Measurements from ENCODE around the gene TEX26. TPM values are rescaled to one million over a fixed set of nuclear protein-coding genes. Genes with fewer than 3 reads are reported as not detected.

TEX26 gene
- total RNA-seq, 1 donor from 2014 or later: not detected

DNA sequence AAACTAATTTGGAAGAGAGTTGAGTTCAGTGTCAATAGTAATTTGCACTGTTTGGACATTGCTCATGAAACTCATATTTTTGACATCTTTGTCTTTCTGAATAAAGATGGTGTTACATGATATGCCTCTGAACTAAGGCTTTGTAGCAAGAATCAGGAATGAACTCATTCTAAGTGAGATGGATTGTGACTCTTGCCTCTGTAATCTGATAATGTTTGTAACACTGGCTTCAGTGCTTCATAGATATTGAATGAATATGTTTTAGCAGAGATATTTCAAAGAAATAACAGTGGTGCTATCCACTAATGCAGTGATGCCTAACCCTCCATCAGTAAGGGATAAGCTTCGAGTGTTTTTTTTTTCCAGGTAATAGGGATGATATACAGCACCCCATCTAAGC is 32.9 kb downstream of the TEX26 start:
- intact Hi-C loops (cut with DNase I): no loop called here
- ATAC-seq (no peak), DNase-seq (ENCODE audit: missing footprints) (no peak)

DNA sequence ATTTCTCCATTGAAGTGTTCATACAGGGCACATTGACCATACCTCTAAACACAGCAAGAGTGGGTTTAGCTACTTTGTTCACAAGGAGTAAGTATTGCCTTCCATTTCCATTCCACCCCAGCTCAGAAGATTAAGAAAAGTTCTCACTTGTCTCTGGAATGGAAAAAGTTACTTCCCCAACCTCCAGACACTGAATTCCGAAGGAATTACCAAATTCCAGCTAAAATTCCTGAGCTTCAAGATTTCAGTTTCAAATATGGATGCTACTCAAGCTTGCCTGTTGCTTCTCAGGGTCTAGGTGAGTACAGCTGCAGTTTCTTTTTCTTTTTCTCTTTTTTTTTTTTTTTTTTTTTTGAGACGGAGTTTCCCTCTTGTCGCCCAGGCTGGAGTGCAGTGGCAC is 33.6 kb downstream of the TEX26 start:
- ATAC-seq (no peak), DNase-seq (ENCODE audit: missing footprints) (no peak)
- intact Hi-C loops (cut with DNase I): no loop called here

DNA sequence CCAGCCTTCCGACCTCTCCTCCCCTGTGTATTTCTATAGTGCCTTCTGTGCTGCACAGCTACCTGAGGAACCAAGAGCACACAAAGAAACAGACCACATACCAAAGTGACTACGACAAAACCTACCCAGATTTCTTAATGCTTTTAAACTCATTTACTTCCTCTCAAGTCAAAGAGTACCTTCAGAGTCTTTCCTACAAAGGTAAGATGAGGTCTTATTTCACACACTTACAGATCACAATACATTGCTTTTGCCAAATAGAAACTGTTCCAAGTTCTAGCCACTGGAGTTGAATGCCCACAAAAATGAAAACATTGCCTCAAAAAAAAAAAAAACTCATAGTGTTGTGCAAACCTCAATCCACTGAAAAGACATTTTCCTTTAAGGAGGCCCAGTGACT is 36.4 kb downstream of the TEX26 start:
- ATAC-seq (no peak), DNase-seq (ENCODE audit: missing footprints) (no peak)
- intact Hi-C loops (cut with DNase I): no loop called here

DNA sequence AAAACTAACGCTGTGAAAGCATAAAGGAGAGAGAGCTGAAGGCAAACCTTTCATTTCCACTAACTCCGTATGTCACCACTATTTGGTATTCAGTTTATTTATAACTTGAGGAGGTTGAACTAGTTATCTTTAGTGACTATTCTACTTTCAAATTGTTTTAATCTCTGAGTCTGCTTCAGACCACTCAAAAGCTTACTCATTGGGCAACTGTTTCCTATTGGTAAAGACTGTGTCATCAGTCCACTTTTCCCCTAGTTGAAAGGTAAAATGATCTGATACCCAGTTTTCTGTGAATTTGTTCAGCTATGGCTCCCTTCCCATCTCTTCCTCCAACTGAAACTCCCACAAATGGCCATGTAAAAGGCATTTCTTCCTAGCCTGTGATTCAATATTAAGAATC is 39.1 kb downstream of the TEX26 start:
- no peak for ATAC-seq
- intact Hi-C loops (cut with DNase I): no loop called here

DNA sequence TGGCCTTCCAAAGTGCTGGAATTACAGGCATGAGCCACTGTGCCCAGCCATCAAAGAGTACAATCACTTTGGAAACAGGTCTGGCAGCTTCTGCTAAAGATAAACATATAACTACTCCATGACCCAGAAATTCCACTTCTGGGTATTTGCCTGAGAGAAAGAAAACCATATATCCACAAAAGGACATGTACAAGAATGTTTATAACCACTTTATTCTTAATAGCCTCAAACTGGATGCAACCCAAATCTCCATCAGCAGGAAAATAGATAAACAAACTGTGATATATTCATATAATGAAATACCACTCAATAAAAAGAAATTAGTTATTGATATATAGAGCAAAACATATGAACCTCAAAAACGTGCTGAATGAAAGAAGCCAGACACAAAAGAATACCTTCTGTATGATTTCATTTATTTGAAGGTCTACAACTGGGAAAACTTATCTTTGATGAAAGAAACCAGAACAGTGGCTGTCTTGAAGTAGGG is 40.5 kb downstream of the TEX26 start:
- ATAC-seq (no peak), DNase-seq (ENCODE audit: missing footprints) (no peak)
- intact Hi-C loops (cut with DNase I): no loop called here

More for the DNA sequence above, 39.1 kb downstream of the TEX26 start:
- DNase-seq (ENCODE audit: missing footprints): no peak

DNA sequence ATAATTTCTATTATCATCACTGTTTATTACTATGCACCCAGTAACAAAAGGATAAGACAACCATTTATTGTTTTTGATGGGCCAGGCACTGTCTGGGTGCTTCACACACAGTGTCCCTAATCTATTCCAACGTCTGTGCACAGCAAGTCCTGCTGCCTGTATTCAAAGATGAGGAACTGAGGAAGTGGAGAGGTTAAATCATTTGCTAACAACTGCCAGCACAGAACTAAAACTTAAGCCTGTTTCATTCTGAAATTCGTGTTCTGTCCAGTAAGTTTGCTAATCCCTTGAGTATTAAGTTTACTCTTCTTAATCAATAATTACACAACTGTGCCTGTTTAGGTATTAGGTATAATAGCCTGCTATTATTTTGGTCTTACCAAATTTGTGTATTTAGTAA is 41.9 kb downstream of the TEX26 start:
- no peak for DNase-seq (ENCODE audit: missing footprints)
- intact Hi-C loops (cut with DNase I): no loop called here
- ATAC-seq: no peak

DNA sequence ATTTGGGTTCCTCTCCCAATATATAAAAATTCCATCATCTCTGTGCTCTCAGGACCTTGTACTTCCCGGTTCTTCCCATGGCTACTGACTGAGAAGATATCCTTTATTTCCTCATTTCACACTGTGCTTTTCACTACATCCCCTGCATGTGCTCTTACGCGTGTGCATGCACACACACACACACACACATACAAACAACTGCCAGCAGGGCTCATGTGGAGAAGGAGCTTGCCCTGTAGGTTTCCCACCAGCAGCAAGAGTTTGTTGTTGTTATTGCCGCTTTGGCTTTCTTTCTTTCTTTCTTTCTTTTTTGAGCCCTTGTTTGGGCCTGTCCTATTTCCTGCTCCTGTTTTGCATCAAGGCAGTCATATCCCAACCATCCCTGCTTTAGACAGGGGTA is 43.6 kb downstream of the TEX26 start:
- intact Hi-C loops (cut with DNase I): no loop called here
- ATAC-seq (no peak), DNase-seq (ENCODE audit: missing footprints) (no peak)

DNA sequence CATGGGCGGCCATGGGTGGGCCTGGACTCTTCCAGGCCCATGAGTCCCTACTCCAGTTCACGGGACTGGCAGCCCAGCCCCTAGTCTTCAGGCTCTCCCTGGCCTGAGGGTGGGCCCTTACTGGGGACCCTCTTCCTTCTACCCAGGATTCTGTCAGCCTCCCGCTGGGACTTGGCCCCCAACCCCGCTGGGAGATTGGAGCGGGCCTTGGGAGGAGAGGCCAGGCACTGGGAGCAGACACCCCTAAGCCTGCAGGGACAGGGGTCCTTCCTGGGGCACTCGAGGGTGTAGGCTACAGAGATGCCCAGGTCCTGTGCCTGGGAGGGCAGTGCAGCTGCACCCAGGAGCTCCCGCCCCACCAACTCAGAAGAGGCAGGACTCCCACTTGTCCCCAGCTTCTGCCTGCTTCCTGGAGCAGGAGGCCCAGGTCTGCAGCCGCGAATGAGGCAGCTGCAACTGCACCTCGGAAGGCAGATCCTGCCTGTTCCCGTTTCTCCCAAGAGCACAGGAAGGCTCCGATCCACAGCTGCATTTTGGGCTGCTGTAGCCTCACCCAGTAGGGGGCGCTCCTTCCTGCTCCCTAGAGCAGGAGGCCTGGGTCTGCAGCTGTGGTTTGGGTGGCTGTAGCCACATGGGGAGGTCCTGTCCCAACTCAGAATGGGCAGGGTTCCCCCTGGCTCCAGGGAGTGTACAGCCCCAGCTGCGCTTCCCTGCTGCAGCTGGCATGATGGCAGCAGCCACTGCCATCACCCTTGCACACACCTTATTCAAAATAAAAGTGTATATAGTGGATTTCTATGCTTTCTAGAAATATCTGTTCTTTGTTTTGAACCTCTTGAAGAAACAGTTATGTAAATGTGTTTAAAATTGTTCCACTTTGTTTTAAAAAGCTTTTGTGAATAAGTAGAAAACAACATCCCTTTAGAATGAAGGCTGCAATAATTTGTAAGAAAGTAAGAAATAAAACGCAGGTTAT is 46.8 kb downstream of the TEX26 start:
- intact Hi-C loops (cut with DNase I): no loop called here
- DNase-seq (ENCODE audit: missing footprints) (peak; percentile 58), ATAC-seq (no peak)

DNA sequence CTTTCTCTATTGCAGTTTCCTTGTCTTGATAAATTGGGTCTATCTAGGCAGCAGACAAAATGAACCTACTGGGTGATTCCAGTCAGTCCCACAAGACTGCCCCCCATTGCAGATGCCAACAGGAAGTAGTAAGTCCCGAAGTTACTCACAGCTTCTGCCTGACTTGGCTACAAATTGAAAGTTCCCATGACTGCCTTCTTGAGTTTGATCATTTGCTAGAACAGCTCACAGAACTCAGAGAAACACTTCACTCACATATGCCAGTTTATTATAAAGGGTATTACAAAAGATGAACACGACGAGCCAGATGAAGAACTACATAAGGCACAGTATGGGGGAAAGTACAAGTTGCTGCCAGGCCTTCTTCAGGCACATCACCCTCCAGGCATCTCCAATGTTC is 50.0 kb downstream of the TEX26 start:
- intact Hi-C loops (cut with DNase I): no loop called here
- ATAC-seq (no peak), DNase-seq (ENCODE audit: missing footprints) (no peak)

DNA sequence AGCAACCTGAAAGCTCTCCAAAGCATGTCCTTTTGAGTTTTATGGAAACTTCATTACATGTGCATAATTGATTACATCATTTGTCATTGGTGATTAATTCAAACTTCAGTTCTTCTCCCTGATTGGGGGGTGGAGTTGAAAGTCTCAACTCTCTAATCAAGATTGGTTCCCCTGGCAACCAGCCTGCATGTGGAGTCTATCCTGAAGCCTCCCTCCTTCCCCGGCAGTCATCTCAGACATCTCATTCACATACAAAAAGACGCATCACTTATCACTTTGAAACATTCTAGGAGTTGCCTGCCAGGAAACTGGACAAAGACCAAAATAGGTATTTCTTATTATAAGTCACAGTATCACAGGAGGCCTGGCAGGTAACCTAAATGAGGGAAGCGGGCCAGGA is 50.5 kb downstream of the TEX26 start:
- DNase-seq (ENCODE audit: missing footprints): no peak
- ATAC-seq: no peak
- intact Hi-C loops (cut with DNase I): no loop called here

DNA sequence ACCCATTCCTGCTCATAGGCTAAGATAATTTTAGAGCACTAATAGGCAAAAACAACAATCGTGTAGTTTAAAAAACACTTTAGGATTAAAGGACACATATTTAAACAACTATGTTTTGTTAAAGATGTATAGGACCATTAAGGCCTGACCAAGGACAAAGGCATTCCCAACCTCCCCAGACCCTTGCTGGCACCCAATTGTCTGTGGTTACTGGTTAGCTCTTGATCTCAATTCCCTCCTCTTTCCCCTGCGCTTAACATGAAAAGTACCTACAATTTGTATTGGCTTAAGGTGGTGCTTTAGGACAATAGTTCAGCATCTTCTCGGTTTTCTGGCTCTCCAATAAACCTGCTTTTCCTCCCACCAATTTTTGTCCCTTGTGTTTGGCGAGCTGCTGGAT is 51.0 kb downstream of the TEX26 start:
- DNase-seq (ENCODE audit: missing footprints) (no peak), ATAC-seq (no peak)
- intact Hi-C loops (cut with DNase I): no loop called here

DNA sequence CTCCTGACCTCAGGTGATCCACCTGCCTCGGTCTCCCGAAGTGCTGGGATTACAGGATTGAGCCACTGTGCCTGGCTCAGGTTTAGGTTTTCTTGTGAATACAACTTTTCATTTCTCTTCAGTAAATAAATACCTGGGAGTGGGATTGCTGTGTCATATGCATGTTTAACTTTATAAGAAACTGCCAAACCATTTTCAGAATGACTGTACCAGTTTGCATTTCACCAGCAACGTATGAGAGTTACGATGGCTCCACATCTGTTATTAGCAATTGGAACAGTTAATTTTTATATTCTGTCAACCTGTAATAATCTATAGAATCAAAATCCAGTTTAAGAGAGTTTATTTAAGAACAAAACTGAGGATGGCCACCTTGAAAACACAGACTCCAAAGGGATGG is 52.2 kb downstream of the TEX26 start:
- DNase-seq (ENCODE audit: missing footprints) (no peak), ATAC-seq (no peak)
- intact Hi-C loops (cut with DNase I): no loop called here

DNA sequence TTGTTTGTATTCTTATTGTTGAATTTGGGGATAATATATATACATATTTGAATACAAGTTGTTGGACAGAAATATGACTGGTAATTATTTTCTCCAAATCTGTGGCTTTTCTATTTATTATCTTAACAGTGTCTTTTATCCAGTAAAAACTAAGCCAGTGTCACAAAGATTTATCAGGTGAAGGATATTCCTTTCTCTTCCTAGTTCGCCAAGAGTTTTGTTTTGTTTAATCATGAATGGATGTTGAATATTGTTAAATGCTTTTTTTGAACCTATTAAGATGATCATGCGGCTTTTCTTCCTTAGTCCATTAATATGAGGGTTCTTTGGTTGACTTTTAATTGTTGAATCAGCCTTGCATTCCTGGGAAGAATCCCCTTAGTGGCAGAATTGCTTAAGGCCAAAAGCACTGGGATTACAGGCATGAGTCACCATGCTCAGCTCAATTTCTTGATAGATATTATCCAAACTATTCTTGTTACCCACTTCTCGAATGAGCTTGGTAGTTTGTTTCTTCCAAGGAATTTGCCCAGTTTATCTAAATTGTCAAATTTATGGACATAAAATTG is 53.3 kb downstream of the TEX26 start:
- intact Hi-C loops (cut with DNase I): no loop called here
- no peak for ATAC-seq
- DNase-seq (ENCODE audit: missing footprints): no peak

DNA sequence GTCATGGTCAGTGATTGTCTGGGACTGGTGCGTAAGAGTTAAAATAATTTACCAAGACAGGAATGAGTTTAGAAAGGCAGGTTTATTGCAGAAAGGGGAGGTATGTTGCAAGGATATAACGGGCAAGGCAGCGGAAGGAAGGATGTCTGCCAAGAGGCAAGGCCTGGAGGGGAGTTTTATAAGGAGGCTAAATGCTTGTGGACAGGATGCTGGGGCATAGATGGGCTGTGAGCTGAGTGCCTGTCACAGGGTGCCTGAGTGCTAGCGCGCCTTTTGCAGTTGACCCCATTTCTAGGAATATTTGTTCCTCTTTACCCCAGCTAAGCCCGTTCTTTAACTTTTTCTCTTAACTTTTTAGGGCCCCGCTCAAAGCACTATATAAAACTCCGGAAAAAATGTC is 58.7 kb downstream of the TEX26 start:
- DNase-seq (ENCODE audit: missing footprints) (no peak), ATAC-seq (no peak)
- intact Hi-C loops (cut with DNase I): no loop called here

DNA sequence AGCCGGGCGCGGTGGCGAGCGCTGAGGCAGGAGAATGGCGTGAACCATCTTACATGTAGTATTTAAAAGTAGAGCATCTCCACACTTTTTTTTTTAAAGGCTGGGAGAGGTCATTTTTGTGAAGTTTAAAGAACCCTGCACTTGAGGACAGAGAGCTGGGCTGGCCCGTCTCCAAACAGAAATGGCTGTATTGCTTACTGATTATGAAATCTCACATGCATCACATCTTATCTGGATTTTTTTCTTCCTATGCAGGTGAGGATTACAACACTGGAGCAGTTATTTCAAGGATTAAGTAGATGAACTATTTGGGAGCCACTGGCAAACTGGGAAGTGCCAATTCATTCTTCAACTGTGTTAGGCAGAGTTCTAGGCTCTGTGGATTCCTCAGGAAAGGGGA is 59.5 kb downstream of the TEX26 start:
- DNase-seq (ENCODE audit: missing footprints) (no peak), ATAC-seq (no peak)
- intact Hi-C loops (cut with DNase I): no loop called here

DNA sequence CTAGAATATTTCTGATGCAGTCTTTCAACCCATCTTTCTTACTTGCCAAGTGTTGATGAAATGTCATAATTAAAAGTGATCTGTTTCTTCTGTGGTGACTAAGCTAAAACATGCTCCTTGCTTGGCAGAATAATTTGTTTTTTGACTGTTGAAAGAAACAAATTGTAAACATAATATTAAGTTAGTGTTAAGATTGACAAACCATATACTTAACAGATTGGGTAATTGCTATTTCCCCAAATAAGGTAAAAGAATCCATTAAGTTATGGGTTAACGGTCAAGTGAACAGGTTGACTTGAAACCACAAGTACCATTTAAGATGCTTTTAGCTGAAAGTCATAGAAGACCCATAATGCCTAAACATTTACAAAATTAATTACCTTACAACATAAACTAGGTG is 62.9 kb downstream of the TEX26 start:
- ATAC-seq (no peak), DNase-seq (ENCODE audit: missing footprints) (no peak)
- intact Hi-C loops (cut with DNase I): no loop called here

DNA sequence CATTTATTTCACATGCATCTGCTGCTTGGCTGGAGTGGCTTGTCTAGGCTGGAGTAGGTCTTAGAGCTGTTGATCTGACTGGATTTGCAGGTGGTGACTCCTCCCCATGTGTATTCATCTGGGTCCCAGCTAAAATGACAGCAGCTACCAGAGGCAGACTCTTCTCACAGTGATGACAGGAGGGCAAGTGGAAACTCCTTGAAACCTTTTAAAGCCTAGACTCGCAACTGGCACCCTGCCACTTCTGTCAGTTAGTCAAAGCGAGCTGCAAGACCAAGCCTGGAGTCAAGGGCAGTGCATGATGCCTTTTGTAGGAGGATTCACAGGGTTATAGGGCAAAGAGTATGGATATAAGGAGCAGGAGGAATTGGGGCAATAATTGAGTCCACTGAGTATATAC is 65.2 kb downstream of the TEX26 start:
- ATAC-seq: peak; percentile 67
- intact Hi-C loops (cut with DNase I): no loop called here
- no peak for DNase-seq (ENCODE audit: missing footprints)

DNA sequence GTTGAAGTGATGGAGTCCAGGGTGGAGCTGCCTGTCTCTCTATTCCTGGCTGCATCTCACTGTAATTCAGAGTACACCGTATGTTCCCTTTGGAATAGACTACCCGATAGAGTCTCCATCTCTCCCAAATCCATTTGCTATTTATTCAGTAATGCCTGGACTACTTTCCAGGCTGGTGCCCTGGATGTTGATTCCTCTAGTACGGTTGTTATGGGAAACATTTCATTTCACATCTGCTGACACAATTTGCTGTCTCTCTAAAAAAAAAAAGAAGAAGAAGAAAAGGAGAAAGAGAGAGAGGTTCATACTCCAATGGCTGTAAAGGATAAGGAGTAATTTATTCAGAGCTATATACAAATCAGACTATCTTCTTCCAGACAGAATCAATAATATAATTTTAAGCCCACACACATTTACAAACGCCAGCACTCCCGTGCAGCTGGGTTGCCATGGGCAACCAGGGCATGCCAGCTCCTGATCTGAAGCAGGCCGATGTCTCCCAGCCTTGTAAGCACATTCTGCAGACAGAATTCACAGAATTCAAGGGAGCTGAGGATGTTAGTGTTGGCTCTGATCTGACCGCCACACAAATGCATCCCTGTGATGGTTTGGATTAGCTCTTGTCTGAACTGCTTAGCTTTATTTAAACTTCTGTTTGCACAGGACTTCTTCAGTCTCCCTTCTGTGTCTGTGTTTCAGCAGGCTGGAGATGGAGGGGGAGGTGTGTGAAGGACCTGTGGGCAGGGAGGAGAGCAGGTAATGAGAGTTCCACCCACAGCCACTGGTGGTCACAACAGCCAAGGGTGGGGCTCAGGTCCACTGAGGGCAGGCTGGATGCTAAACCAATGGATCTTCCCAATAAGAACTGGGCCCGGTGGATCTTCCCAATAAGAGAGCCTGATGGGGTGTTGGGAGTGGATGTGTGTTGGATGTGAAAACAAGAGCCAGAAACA is 66.0 kb downstream of the TEX26 start:
- DNase-seq (ENCODE audit: missing footprints) (no peak), ATAC-seq (no peak)
- intact Hi-C loops (cut with DNase I): no loop called here

DNA sequence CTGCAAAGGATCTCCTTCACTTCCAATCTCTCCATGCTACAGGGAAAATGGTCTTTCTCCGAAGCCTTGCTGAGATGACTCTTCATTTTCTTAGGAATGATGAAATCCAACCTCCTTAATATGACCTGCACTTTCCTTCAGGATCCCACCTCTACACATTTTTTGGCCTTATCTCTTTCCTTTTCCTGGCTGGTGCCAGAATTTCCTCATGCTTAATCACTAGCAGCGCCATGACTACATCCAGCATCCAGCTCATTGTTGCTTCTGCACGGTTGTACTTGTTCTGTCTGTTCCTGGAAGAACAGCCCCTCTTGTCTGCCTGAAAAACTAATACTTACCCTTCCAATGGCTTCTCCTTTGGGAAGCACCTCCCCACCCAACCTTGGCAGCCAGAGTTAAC is 68.4 kb downstream of the TEX26 start:
- ATAC-seq (no peak), DNase-seq (ENCODE audit: missing footprints) (no peak)
- intact Hi-C loops (cut with DNase I): no loop called here
